Liver (tissue), 9 donors: ENCODE results near the gene SDSL. TPM values are rescaled to one million over a fixed set of nuclear protein-coding genes. Genes with fewer than 3 reads are reported as not detected.
A peak's percentile ranks its signal among the peaks of the same experiment; 100 is the strongest.

Source experiments
- DNase-seq: peaks from one replicate; pipeline ENCODE4 v3.0.0-alpha.2; 2017; ENCODE audit warnings: low spot score
- H3K27ac ChIP-seq, 2 donors: one replicate each; pipeline ENCODE4 v1.7.0; 2013; ENCODE audit warnings: inconsistent platforms in 2 of 2, low read length in 2 of 2, control low read depth in 1 of 2, low read depth in 1 of 2, mild to moderate bottlenecking in 1 of 2
- H3K27me3 ChIP-seq, 4 donors: one replicate each; pipeline versions ENCODE4 v1.6.1 to v1.7.0; 2013; ENCODE audit warnings: low read length in 3 of 4, inconsistent platforms in 1 of 4, mild to moderate bottlenecking in 1 of 4, moderate library complexity in 1 of 4; ENCODE audit not compliant: control insufficient read depth in 4 of 4, insufficient read depth in 4 of 4
- H3K36me3 ChIP-seq, 4 donors: one replicate each; pipeline versions ENCODE4 v1.6.1 to v1.7.0; 2013; ENCODE audit warnings: low read length in 3 of 4, mild to moderate bottlenecking in 3 of 4, low read depth in 1 of 4, moderate library complexity in 1 of 4; ENCODE audit not compliant: control insufficient read depth in 4 of 4, insufficient read depth in 3 of 4
- H3K4me1 ChIP-seq, 4 donors: one replicate each; pipeline versions ENCODE4 v1.6.1 to v1.7.0; 2013; ENCODE audit warnings: low read length in 3 of 4, mild to moderate bottlenecking in 3 of 4, moderate library complexity in 1 of 4; ENCODE audit not compliant: control insufficient read depth in 4 of 4, insufficient read depth in 4 of 4
- H3K4me3 ChIP-seq, 3 donors: one replicate each; pipeline versions ENCODE4 v1.6.1 to v1.7.0; 2013; ENCODE audit warnings: low read length in 3 of 3, control low read depth in 1 of 3, low read depth in 1 of 3, mild to moderate bottlenecking in 1 of 3
- H3K9ac ChIP-seq, 2 donors: one replicate each; pipeline ENCODE4 v1.7.0; 2013; ENCODE audit warnings: low read length in 2 of 2, mild to moderate bottlenecking in 2 of 2, moderate library complexity in 2 of 2, control low read depth in 1 of 2, low read depth in 1 of 2
- H3K9me3 ChIP-seq, 4 donors: one replicate each; pipeline versions ENCODE4 v1.6.1 to v1.7.0; 2013; ENCODE audit warnings: low read length in 3 of 4; ENCODE audit not compliant: control insufficient read depth in 4 of 4
- ATF3 ChIP-seq: IDR thresholded peaks from 2 replicates; pipeline ENCODE4 v1.6.1; 2016; ENCODE audit warnings: antibody characterized with exemption
- CTCF ChIP-seq: fragments of 150-350 bp; IDR thresholded peaks from 2 replicates; pipeline ENCODE4 v1.5.1; 2017; ENCODE audit warnings: improper control_type of control experiment, low read depth, low read length; ENCODE audit not compliant: missing input control
- EGR1 ChIP-seq, 2 donors: IDR thresholded peaks; 2 replicates each; pipeline ENCODE4 v1.6.1; 2016 to 2018; ENCODE audit warnings: antibody characterized with exemption in 2 of 2, low read depth in 2 of 2
- FOXA1 ChIP-seq: IDR thresholded peaks from 2 replicates; pipeline ENCODE4 v1.6.1; 2016; ENCODE audit warnings: antibody characterized with exemption
- FOXA2 ChIP-seq: IDR thresholded peaks from 2 replicates; pipeline ENCODE4 v1.6.1; 2016; ENCODE audit warnings: antibody characterized with exemption
- GABPA ChIP-seq, 2 donors: IDR thresholded peaks in 1 of 2; conservative IDR thresholded peaks in 1 of 2; 2 replicates each; pipeline ENCODE4 v1.6.1; 2016; ENCODE audit warnings: antibody characterized with exemption in 2 of 2, mild to moderate bottlenecking in 1 of 2, moderate library complexity in 1 of 2
- HNF4A ChIP-seq, 2 donors: conservative IDR thresholded peaks; 2 replicates each; pipeline ENCODE4 v1.6.1; 2016; ENCODE audit warnings: antibody characterized with exemption in 2 of 2, mild to moderate bottlenecking in 2 of 2
- HNF4G ChIP-seq: IDR thresholded peaks from 2 replicates; pipeline ENCODE4 v1.6.1; 2016; ENCODE audit warnings: antibody characterized with exemption
- JUND ChIP-seq, 2 donors: IDR thresholded peaks; 2 replicates each; pipeline ENCODE4 v1.6.1; 2016; ENCODE audit warnings: antibody characterized with exemption in 2 of 2
- MAX ChIP-seq: IDR thresholded peaks from 2 replicates; pipeline ENCODE4 v1.6.1; 2016; ENCODE audit warnings: antibody characterized with exemption
- NR2F2 ChIP-seq: IDR thresholded peaks from 2 replicates; pipeline ENCODE4 v1.6.1; 2016; ENCODE audit warnings: antibody characterized with exemption
- RAD21 ChIP-seq, 2 donors: IDR thresholded peaks; 2 replicates each; pipeline ENCODE4 v1.6.1; 2016; ENCODE audit warnings: antibody characterized with exemption in 2 of 2, mild to moderate bottlenecking in 2 of 2
- REST ChIP-seq: IDR thresholded peaks from 2 replicates; pipeline ENCODE4 v1.6.1; 2016; ENCODE audit warnings: antibody characterized with exemption, mild to moderate bottlenecking
- RXRA ChIP-seq, 2 donors: IDR thresholded peaks; 2 replicates each; pipeline ENCODE4 v1.6.1; 2017 to 2018; ENCODE audit warnings: antibody characterized with exemption in 2 of 2, mild to moderate bottlenecking in 1 of 2
- SP1 ChIP-seq: IDR thresholded peaks from 2 replicates; pipeline ENCODE4 v1.6.1; 2018; ENCODE audit warnings: antibody characterized with exemption, mild to moderate bottlenecking
- TAF1 ChIP-seq: conservative IDR thresholded peaks from 2 replicates; pipeline ENCODE4 v1.6.1; 2016; ENCODE audit warnings: antibody characterized with exemption, mild to moderate bottlenecking
- YY1 ChIP-seq: IDR thresholded peaks from 2 replicates; pipeline ENCODE4 v1.6.1; 2016; ENCODE audit warnings: antibody characterized with exemption, mild to moderate bottlenecking
- ZBTB33 ChIP-seq: IDR thresholded peaks from 2 replicates; pipeline ENCODE4 v1.6.1; 2016; ENCODE audit warnings: antibody characterized with exemption
- WGBS: extraction: QIAGEN DNeasy Blood & Tissue Kit; methylation state at CpG from one replicate; pipeline ENCODE4 v1.1.7; 2013; 5-methylcytosine and 5-hydroxymethylcytosine counted together
- polyA plus RNA-seq, 2 donors: library from polyadenylated mRNA; stranded (reverse) in 1 of 2; unstranded in 1 of 2; fragments of 200-250 nt in 1 of 2; fragments of >200 nt in 1 of 2; fragmentation: Nextera tagmentation in 1 of 2; extraction: Ambion mirVana in 1 of 2; gene quantifications; one replicate each; pipeline versions ENCODE4 v1.2.1 to v1.2.3, GENCODE V29; 2013 to 2015
- total RNA-seq, 2 donors: library from RNA; depleted of rRNA; stranded (reverse); fragments of >200 nt; gene quantifications; one replicate each; pipeline ENCODE4 v1.2.3, GENCODE V29; 2014
- donor health status: healthy.
- donor health status: healthy.
- donor health status: healthy.
- donor health status: healthy.
- donor health status: healthy.

The SDSL gene
- total and polyA plus RNA-seq, 4 donors: 22.4 to 93.1 (median 33.7) TPM

GRCh38 chr12:113397497-113398197 is 24.5 kb upstream of the SDSL start:
- Histone ChIP-seq H3K36me3 (peaks cover 0 to 47% (median 27%) of the 10 kb centered on the region in 4 donors), H3K4me1 (peaks cover 0 to 8% (median 3%) of the 10 kb centered on the region in 4 donors), H3K9ac (no peak overlapping the region), H3K27me3 (no peaks in the 10 kb centered on the region), H3K4me3 (no peak overlapping the region), H3K9me3 (no peaks in the 10 kb centered on the region), H3K27ac (no peak overlapping the region)
- 81% methylated on average over 10 of the region's 10 CpGs for WGBS
- peak; percentile 36 for TF ChIP-seq ZBTB33
- TF ChIP-seq EGR1 (IDR thresholded peaks at IDR 0.05; ENCODE audit: low read depth in 2 of 2): no peak
- no peak for TF ChIP-seq FOXA2
- TF ChIP-seq REST: peak; percentile 37
- no peak for TF ChIP-seq RAD21 (IDR thresholded peaks at IDR 0.05)
- no peak for TF ChIP-seq RXRA (IDR thresholded peaks at IDR 0.05)
- no peak for TF ChIP-seq MAX
- TF ChIP-seq HNF4A (conservative IDR thresholded peaks at IDR 0.05): peak in 1 of 2 donors; percentile 24
- peak in 1 of 2 donors; percentile 40 for TF ChIP-seq JUND (IDR thresholded peaks at IDR 0.05)
- TF ChIP-seq SP1: no peak
- TF ChIP-seq HNF4G: no peak
- no peak for TF ChIP-seq ATF3
- TF ChIP-seq NR2F2: no peak
- TF ChIP-seq YY1: no peak
- TF ChIP-seq TAF1: no peak
- TF ChIP-seq CTCF: no peak
- peak; percentile 22 for TF ChIP-seq FOXA1
- no peak for TF ChIP-seq GABPA (IDR thresholded peaks at IDR 0.05 in 1 of 2, conservative IDR thresholded peaks at IDR 0.05 in 1 of 2)
- no peak for DNase-seq
